ENCODE data around the gene TAF8.

TAF8 gene

DNA sequence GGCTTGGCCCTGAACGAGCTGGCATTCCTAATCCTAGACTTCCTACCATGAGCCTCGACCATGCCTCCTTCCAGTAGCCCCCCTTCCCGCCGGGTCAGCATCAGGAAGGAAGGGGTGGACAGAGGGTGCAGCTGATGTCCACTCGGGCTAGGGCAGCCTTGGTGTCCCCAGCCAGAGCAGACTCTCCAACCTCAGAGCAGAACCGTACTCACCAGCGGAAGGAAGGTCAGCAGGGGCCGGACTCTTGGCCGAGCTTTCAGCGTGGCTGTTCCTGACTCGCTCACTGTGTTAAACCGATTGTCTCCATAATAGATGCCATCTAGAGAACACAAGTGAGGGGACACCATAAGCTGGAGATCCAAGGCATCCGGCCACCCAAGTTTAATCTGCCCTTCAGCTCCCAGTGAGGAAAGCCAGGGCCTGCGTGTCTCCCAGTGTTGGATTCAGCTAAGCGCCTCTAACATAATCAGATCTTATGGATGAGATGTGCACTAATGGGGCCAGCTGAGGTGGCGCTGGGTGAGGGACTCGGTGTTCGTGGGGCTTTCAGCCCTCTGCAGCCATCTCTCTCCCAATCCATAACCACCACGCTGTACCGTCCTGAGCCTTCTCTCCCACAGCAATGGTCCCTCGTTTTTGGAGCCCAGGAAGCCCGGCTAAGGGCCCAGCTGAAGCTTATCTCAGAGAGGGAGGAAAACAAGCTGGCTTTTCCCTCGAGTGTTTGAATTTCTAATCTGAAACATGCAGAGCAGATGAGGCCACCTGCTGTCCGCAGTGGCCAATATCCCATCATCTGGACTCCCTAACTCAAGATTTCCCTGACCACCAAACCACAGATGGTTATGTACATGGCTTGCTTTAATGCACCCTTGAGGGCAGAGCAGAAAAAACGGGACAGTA is 78.4 kb downstream of the TAF8 start:
- FAIRE-seq (peak; percentile 25), DNase-seq (ENCODE audit: insufficient read length, low spot score) (peak; percentile 82)
- TF ChIP-seq CTCF (IDR thresholded peaks at IDR 0.05; ENCODE audit: insufficient read depth, missing control alignments) = no peak

DNA sequence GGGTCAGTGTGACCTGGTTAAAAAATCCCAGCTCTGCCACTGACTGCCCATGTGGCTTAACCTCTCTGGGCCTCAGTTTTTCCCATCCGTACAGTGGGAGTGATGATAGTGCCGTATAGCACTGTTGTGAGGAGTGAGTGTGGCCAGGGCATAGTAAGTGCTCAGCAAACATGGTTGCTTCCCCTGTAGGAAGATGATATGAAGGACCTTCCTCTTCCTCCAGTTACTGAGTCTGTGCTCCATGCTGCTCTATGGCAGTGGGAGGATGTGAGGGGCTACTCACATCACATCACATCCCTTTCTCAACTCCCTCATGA is 79.0 kb downstream of the TAF8 start:
- no peak for TF ChIP-seq CTCF (IDR thresholded peaks at IDR 0.05; ENCODE audit: insufficient read depth, missing control alignments)
- DNase-seq (ENCODE audit: insufficient read length, low spot score) (no peak), FAIRE-seq (no peak)

- FAIRE-seq = no peak
- DNase-seq (ENCODE audit: insufficient read length, low spot score) = no peak
- no peak for TF ChIP-seq CTCF (IDR thresholded peaks at IDR 0.05; ENCODE audit: insufficient read depth, missing control alignments)
Observed at GRCh38 chr6:42131531-42131930, 81.2 kb downstream of the TAF8 start.

GRCh38 chr6:42133926-42134325 is 83.6 kb downstream of the TAF8 start:
- DNase-seq (ENCODE audit: insufficient read length, low spot score) (no peak), FAIRE-seq (no peak)
- TF ChIP-seq CTCF (IDR thresholded peaks at IDR 0.05; ENCODE audit: insufficient read depth, missing control alignments) = no peak

DNA sequence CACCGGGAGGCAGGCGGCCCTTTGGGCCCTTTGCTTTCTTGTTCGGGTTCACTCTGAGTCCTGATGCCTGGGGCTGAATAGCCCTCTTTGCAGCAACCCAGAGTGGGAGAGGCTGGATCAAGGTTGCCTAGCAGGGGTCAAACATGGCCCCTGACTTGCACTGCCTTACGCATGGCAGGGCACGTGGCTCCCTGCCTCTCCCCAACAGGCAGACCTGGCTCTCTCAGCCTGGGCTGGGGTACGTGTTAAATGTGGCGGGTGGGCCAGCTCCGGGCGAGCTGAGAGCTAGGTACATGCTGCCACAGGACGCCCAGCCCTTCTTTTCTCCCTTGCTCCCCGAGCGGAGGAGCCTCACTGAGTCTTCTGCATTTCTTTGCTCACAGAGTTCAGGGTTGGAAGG is 84.8 kb downstream of the TAF8 start:
- DNase-seq (ENCODE audit: insufficient read length, low spot score) (no peak), FAIRE-seq (no peak)
- TF ChIP-seq CTCF (IDR thresholded peaks at IDR 0.05; ENCODE audit: insufficient read depth, missing control alignments) = no peak

DNA sequence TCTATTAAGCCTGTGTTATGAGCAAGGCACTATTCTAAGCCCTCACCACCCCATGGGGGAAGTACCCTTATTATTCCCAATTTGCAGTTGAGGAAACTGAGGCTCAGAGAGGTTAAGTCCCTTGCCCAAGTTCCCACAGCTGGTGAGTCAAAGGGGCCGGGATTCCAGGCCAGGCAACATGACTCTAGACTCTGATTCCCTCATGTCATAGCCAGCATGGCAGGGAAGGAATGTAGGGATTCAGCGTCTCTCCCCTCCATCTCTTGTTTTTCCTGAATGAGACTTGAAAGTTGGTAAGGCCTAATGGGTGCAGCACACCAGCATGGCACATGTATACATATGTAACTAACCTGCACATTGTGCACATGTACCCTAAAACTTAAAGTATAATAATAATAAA is 85.4 kb downstream of the TAF8 start:
- no peak for DNase-seq (ENCODE audit: insufficient read length, low spot score)
- no peak for FAIRE-seq
- TF ChIP-seq CTCF (IDR thresholded peaks at IDR 0.05; ENCODE audit: insufficient read depth, missing control alignments) = no peak

DNA sequence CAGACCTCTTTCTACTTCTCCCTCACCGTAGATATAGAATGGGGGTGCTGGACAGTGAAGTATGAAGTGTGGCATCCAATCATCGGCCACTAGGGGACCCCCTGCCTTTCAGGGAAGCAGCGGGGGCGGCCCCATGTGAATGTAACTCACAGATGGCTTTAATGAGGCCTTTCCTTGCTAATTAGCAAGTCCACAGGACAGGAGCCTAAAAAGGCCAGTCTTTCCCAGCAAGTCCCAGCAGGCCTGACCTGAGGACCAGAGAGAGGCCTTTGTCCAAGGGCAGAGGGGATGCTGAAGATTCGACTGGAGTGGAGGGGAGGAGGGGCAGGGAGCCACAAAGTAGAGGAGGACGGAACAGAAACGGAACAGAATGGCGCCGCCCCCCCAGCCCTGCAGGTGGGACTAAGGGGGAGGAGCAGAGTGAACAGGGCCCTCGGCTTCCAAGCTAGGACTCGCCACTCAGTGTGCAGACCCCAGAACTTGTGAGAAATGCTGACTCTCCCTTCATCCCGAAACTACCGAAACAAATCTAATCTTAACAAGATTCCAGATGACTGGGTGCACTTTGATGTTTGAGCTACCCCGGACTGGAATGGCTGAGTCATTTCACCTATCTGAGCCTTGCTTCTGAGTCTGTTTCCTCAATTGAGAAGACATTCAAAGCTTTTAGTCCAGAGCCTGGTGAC is 86.3 kb downstream of the TAF8 start:
- no peak for FAIRE-seq
- TF ChIP-seq CTCF (IDR thresholded peaks at IDR 0.05; ENCODE audit: insufficient read depth, missing control alignments) = peak; percentile 19
- no peak for DNase-seq (ENCODE audit: insufficient read length, low spot score)

Data from D721Med (cell line).